Osteocyte (in vitro differentiated cells): ENCODE data around the gene RIC1. TPM values are rescaled to one million over a fixed set of nuclear protein-coding genes. Genes with fewer than 3 reads are reported as not detected.

Experiments used
- DNase-seq: peaks from one replicate; pipeline ENCODE4 v3.0.0; 2021; ENCODE audit warnings: mixed read lengths; ENCODE audit not compliant: unreplicated experiment; ENCODE audit errors: extremely low spot score
- H3K27ac Mint-ChIP-seq: one replicate; pipeline ENCODE4 v1.8.0; 2021; ENCODE audit warnings: mild to moderate bottlenecking, mixed read lengths; ENCODE audit not compliant: unreplicated experiment
- H3K27me3 Mint-ChIP-seq: one replicate; pipeline ENCODE4 v1.8.0; 2021; ENCODE audit warnings: mixed read lengths; ENCODE audit not compliant: unreplicated experiment
- H3K36me3 Mint-ChIP-seq: one replicate; pipeline ENCODE4 v1.8.0; 2021; ENCODE audit warnings: mixed read lengths; ENCODE audit not compliant: unreplicated experiment
- H3K4me1 Mint-ChIP-seq: one replicate; pipeline ENCODE4 v1.8.0; 2021; ENCODE audit warnings: mixed read lengths; ENCODE audit not compliant: unreplicated experiment
- H3K4me3 Mint-ChIP-seq: one replicate; pipeline ENCODE4 v1.8.0; 2021; ENCODE audit warnings: mild to moderate bottlenecking, moderate library complexity, mixed read lengths; ENCODE audit not compliant: unreplicated experiment
- H3K9me3 Mint-ChIP-seq: one replicate; pipeline ENCODE4 v1.8.0; 2021; ENCODE audit warnings: mixed read lengths; ENCODE audit not compliant: unreplicated experiment
- total RNA-seq: library from RNA; stranded (reverse); gene quantifications from 2 replicates; pipeline ENCODE4 v1.2.1, GENCODE V29; 2021
- TF ChIP-seq, protein P1 (sequence below): fragments of 200-600 bp; sonication (generic); IDR thresholded peaks from 2 replicates; pipeline ENCODE4 v1.5.0; 2021; ENCODE audit warnings: antibody characterized with exemption, mild to moderate bottlenecking, moderate library complexity

Gene RIC1
- total RNA-seq, 1 donor from 2014 or later: 52.4 TPM

GRCh38 chr9:5825223-5825622, 196.3 kb downstream of the RIC1 start:
- Mint-ChIP-seq H3K36me3 (peaks cover 23% of the 10 kb centered on the region), H3K4me3 (no peak overlapping the region)

More at GRCh38 chr9:5825223-5825622, 196.3 kb downstream of the RIC1 start:
- Mint-ChIP-seq H3K4me1 (no peaks in the 10 kb centered on the region), H3K27me3 (no peaks in the 10 kb centered on the region), H3K27ac (no peak overlapping the region), H3K9me3 (no peaks in the 10 kb centered on the region)
- TF ChIP-seq, protein P1, sequence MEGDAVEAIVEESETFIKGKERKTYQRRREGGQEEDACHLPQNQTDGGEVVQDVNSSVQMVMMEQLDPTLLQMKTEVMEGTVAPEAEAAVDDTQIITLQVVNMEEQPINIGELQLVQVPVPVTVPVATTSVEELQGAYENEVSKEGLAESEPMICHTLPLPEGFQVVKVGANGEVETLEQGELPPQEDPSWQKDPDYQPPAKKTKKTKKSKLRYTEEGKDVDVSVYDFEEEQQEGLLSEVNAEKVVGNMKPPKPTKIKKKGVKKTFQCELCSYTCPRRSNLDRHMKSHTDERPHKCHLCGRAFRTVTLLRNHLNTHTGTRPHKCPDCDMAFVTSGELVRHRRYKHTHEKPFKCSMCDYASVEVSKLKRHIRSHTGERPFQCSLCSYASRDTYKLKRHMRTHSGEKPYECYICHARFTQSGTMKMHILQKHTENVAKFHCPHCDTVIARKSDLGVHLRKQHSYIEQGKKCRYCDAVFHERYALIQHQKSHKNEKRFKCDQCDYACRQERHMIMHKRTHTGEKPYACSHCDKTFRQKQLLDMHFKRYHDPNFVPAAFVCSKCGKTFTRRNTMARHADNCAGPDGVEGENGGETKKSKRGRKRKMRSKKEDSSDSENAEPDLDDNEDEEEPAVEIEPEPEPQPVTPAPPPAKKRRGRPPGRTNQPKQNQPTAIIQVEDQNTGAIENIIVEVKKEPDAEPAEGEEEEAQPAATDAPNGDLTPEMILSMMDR: no peak
- no peak for DNase-seq

Other genes with a start within 250 kb of the RIC1 start
- gene PLGRKT, start 191.2 kb upstream of the RIC1 start, total RNA-seq: 12.4 and 13.9 TPM in 2 replicates
- 0.31 and 0.43 TPM in 2 replicates for gene CD274, start 178.6 kb upstream of the RIC1 start, total RNA-seq
- gene PDCD1LG2, start 118.6 kb upstream of the RIC1 start, total RNA-seq: 1.7 TPM in 2 replicates
- 19.7 and 20.4 TPM in 2 replicates for gene ERMP1, start 204.0 kb downstream of the RIC1 start, total RNA-seq